ENCODE measurements around the gene NXPH1. TPM values are rescaled to one million over a fixed set of nuclear protein-coding genes. Genes with fewer than 3 reads are reported as not detected.

The NXPH1 gene
- total RNA-seq, 1 experiment from 2014 or later, result 1.2 TPM

- Histone ChIP-seq H3K4me1 (no peaks in the 10 kb centered on the region), H3K4me3 (ENCODE audit: low read depth, low read length) (no peak overlapping the region), H3K36me3 (ENCODE audit: control insufficient read depth, insufficient read depth, low read length) (no peaks in the 10 kb centered on the region), H3K9me3 (0 out of 2 replicates have a peak, but pooled peaks cover 12% of the 10 kb centered on the region), H3K27me3 (replicated peaks; ENCODE audit: control insufficient read depth, insufficient read depth, low read length) (no peaks in the 10 kb centered on the region)
- peaks cover 7% of the 10 kb centered on the region for H3K9me3 Mint-ChIP-seq (ENCODE audit: unreplicated experiment)
- ChIA-PET CTCF (no interaction called here), POLR2A (no interaction called here)
- DNase-seq, result no peak
- TF ChIP-seq CTCF (IDR thresholded peaks at IDR 0.05; ENCODE audit: insufficient read depth in 1 of 2, low read depth in 1 of 2, low read length in 1 of 2, severe bottlenecking in 1 of 2, unreplicated experiment in 1 of 2), result no peak
- no peak overlapping the region for H3K4me3 Mint-ChIP-seq (ENCODE audit: unreplicated experiment)
- H3K4me1 Mint-ChIP-seq (ENCODE audit: low read depth, unreplicated experiment), result no peaks in the 10 kb centered on the region
- peaks cover 5% of the 10 kb centered on the region for H3K27me3 Mint-ChIP-seq (ENCODE audit: insufficient read depth, unreplicated experiment)
- H3K27ac Mint-ChIP-seq (ENCODE audit: unreplicated experiment), result no peak overlapping the region
- intact Hi-C loops (cut with micrococcal nuclease; ENCODE audit: unreplicated experiment), result no loop called here
- BruUV-seq (replicated peaks), result no TSS peak
- no peaks in the 10 kb centered on the region for H3K36me3 Mint-ChIP-seq (ENCODE audit: insufficient read depth, unreplicated experiment)
These were observed 47.7 kb downstream of the NXPH1 start for GRCh38 chr7:8481096-8481495.

- no TSS peak for BruUV-seq (replicated peaks)
- no peak overlapping the region for H3K4me3 ChIP-seq (ENCODE audit: low read depth, low read length)
- ChIA-PET CTCF (no interaction called here), POLR2A (no interaction called here)
- TF ChIP-seq CTCF (IDR thresholded peaks at IDR 0.05; ENCODE audit: insufficient read depth in 1 of 2, low read depth in 1 of 2, low read length in 1 of 2, severe bottlenecking in 1 of 2, unreplicated experiment in 1 of 2), result no peak
- DNase-seq, result no peak
- peaks cover under 1% of the 10 kb centered on the region for H3K9me3 Mint-ChIP-seq (ENCODE audit: unreplicated experiment)
- no peaks in the 10 kb centered on the region for H3K27me3 ChIP-seq (replicated peaks; ENCODE audit: control insufficient read depth, insufficient read depth, low read length)
- H3K9me3 ChIP-seq, result 0 out of 2 replicates have a peak, but pooled peaks cover 12% of the 10 kb centered on the region
- H3K4me1 ChIP-seq, result no peaks in the 10 kb centered on the region
- peaks cover 2% of the 10 kb centered on the region for H3K27me3 Mint-ChIP-seq (ENCODE audit: insufficient read depth, unreplicated experiment)
- H3K36me3 Mint-ChIP-seq (ENCODE audit: insufficient read depth, unreplicated experiment), result no peaks in the 10 kb centered on the region
- H3K4me3 Mint-ChIP-seq (ENCODE audit: unreplicated experiment), result no peak overlapping the region
- intact Hi-C loops (cut with micrococcal nuclease; ENCODE audit: unreplicated experiment), result no loop called here
- H3K36me3 ChIP-seq (ENCODE audit: control insufficient read depth, insufficient read depth, low read length), result no peaks in the 10 kb centered on the region
- H3K4me1 Mint-ChIP-seq (ENCODE audit: low read depth, unreplicated experiment), result no peaks in the 10 kb centered on the region
- H3K27ac Mint-ChIP-seq (ENCODE audit: unreplicated experiment), result no peak overlapping the region
These were observed 48.5 kb downstream of the NXPH1 start for GRCh38 chr7:8481752-8482446.

- H3K4me3 Mint-ChIP-seq (ENCODE audit: unreplicated experiment), result no peak overlapping the region
- H3K27me3 ChIP-seq (replicated peaks; ENCODE audit: control insufficient read depth, insufficient read depth, low read length), result no peaks in the 10 kb centered on the region
- no TSS peak for BruUV-seq (replicated peaks)
- no peaks in the 10 kb centered on the region for H3K36me3 ChIP-seq (ENCODE audit: control insufficient read depth, insufficient read depth, low read length)
- intact Hi-C loops (cut with micrococcal nuclease; ENCODE audit: unreplicated experiment), result no loop called here
- H3K36me3 Mint-ChIP-seq (ENCODE audit: insufficient read depth, unreplicated experiment), result no peaks in the 10 kb centered on the region
- TF ChIP-seq CTCF (IDR thresholded peaks at IDR 0.05; ENCODE audit: insufficient read depth in 1 of 2, low read depth in 1 of 2, low read length in 1 of 2, severe bottlenecking in 1 of 2, unreplicated experiment in 1 of 2), result no peak
- no peaks in the 10 kb centered on the region for H3K9me3 ChIP-seq
- CTCF ChIA-PET, result no interaction called here
- H3K27ac Mint-ChIP-seq (ENCODE audit: unreplicated experiment), result no peak overlapping the region
- H3K4me1 Mint-ChIP-seq (ENCODE audit: low read depth, unreplicated experiment), result no peaks in the 10 kb centered on the region
- H3K27me3 Mint-ChIP-seq (ENCODE audit: insufficient read depth, unreplicated experiment), result no peaks in the 10 kb centered on the region
- H3K4me3 ChIP-seq (ENCODE audit: low read depth, low read length), result no peak overlapping the region
- peaks cover 10% of the 10 kb centered on the region for H3K9me3 Mint-ChIP-seq (ENCODE audit: unreplicated experiment)
- H3K4me1 ChIP-seq, result no peaks in the 10 kb centered on the region
- DNase-seq, result no peak
- POLR2A ChIA-PET, result no interaction called here
These were observed 57.1 kb downstream of the NXPH1 start for GRCh38 chr7:8490391-8491045.

Data from Caco-2 (cell line).